Measurements from ENCODE around the gene ZNF263. TPM values are rescaled to one million over a fixed set of nuclear protein-coding genes. Genes with fewer than 3 reads are reported as not detected.

ZNF263 gene
- total RNA-seq, 2 experiments from 2014 or later, result 24.3 to 25.0 TPM

Other genes with a start within 250 kb of the ZNF263 start
- gene BICDL2, start 246.5 kb upstream of the ZNF263 start, total RNA-seq, result under 1 TPM; 0.84 to 0.94 TPM
- 10 to 100 TPM; 58.0 to 66.1 TPM for gene MMP25, start 236.9 kb upstream of the ZNF263 start, total RNA-seq
- 1,000 to 10,000 TPM; 1,836 to 1,884 TPM for gene IL32, start 217.9 kb upstream of the ZNF263 start, total RNA-seq
- gene ZSCAN10, start 184.2 kb upstream of the ZNF263 start, total RNA-seq, result under 1 TPM; 0.23 to 0.26 TPM
- not detected for gene ZNF205, start 170.9 kb upstream of the ZNF263 start, total RNA-seq
- 10 to 100 TPM; 10.8 to 12.1 TPM for gene ZNF213, start 148.5 kb upstream of the ZNF263 start, total RNA-seq
- not detected for gene OR1F1, start 95.3 kb upstream of the ZNF263 start, total RNA-seq
- gene ZNF200, start 48.3 kb upstream of the ZNF263 start, total RNA-seq, result 10 to 100 TPM; 13.7 to 18.4 TPM
- gene MEFV, start 26.9 kb upstream of the ZNF263 start, total RNA-seq, result under 1 TPM; 0.13 to 0.21 TPM
- 1 to 10 TPM; 4.5 to 5.6 TPM for gene TIGD7, start 21.9 kb downstream of the ZNF263 start, total RNA-seq
- 10 to 100 TPM; 38.6 to 40.0 TPM for gene ZNF75A, start 22.0 kb downstream of the ZNF263 start, total RNA-seq
- gene OR2C1, start 72.4 kb downstream of the ZNF263 start, total RNA-seq, result not detected
- 10 to 100 TPM; 15.9 to 19.0 TPM for gene ZSCAN32, start 117.5 kb downstream of the ZNF263 start, total RNA-seq
- 10 to 100 TPM; 10.4 to 12.3 TPM for gene ZNF174, start 117.7 kb downstream of the ZNF263 start, total RNA-seq
- gene ZNF597, start 160.0 kb downstream of the ZNF263 start, total RNA-seq, result 1 to 10 TPM; 2.4 to 2.7 TPM
- 10 to 100 TPM; 46.3 to 49.0 TPM for gene NAA60, start 160.2 kb downstream of the ZNF263 start, total RNA-seq
- not detected for gene C16orf90, start 212.0 kb downstream of the ZNF263 start, total RNA-seq
- gene CLUAP1, start 217.5 kb downstream of the ZNF263 start, total RNA-seq, result 10 to 100 TPM; 15.4 to 16.1 TPM

All from activated CD8-positive, alpha-beta T cell treated with anti-CD3 and anti-CD28 coated beads, Interleukin-2, amount 10 ng/mL, durations not matched to agents 7 days and 5 days (primary cell).